Trophoblast cell (in vitro differentiated cells and primary cell): ENCODE results near the gene ZFHX2.

ENCODE experiments used
- DNase-seq, 2 donors: peaks; one replicate each; pipeline ENCODE4 v3.0.0-alpha.2; 2016
- H2AFZ ChIP-seq: 2 replicates; pipeline ENCODE4 v1.6.1; 2013; ENCODE audit warnings: low read length, moderate library complexity, mild to moderate bottlenecking; ENCODE audit not compliant: insufficient read depth, poor library complexity
- H2AK5ac ChIP-seq: 2 replicates; pipeline ENCODE4 v1.6.1; 2013; ENCODE audit warnings: mild to moderate bottlenecking, low read length
- H2BK120ac ChIP-seq: 2 replicates; pipeline ENCODE4 v1.6.1; 2013; ENCODE audit warnings: low read length, mild to moderate bottlenecking, moderate library complexity; ENCODE audit not compliant: insufficient read depth, poor library complexity
- H2BK12ac ChIP-seq: 2 replicates; pipeline ENCODE4 v1.6.1; 2013; ENCODE audit warnings: mild to moderate bottlenecking, low read length, moderate library complexity
- H2BK5ac ChIP-seq: 2 replicates; pipeline ENCODE4 v1.6.1; 2013; ENCODE audit warnings: low read length, low read depth, moderate library complexity, mild to moderate bottlenecking; ENCODE audit not compliant: poor library complexity
- H3K14ac ChIP-seq: 2 replicates; pipeline ENCODE4 v1.6.1; 2013; ENCODE audit warnings: mild to moderate bottlenecking, low read length
- H3K18ac ChIP-seq: 2 replicates; pipeline ENCODE4 v1.6.1; 2013; ENCODE audit warnings: mild to moderate bottlenecking, low read length
- H3K23ac ChIP-seq: 2 replicates; pipeline ENCODE4 v1.6.1; 2013; ENCODE audit warnings: low read length
- H3K27ac ChIP-seq: 2 replicates; pipeline ENCODE4 v1.5.1; 2013; ENCODE audit warnings: low read depth, mild to moderate bottlenecking, inconsistent platforms, low read length, moderate library complexity
- H3K27me3 ChIP-seq: 2 replicates; pipeline ENCODE4 v1.6.1; 2013; ENCODE audit warnings: inconsistent platforms, mild to moderate bottlenecking, low read length, moderate library complexity; ENCODE audit not compliant: insufficient read depth
- H3K36me3 ChIP-seq, 2 experiments: 1 replicate in 1 of 2; 2 replicates in 1 of 2; pipeline ENCODE4 v1.6.1; 2013; ENCODE audit warnings: low read length in 2 of 2, mild to moderate bottlenecking in 2 of 2, moderate library complexity in 1 of 2; ENCODE audit not compliant: insufficient read depth in 2 of 2, control insufficient read depth in 1 of 2
- H3K4ac ChIP-seq: 2 replicates; pipeline ENCODE4 v1.6.1; 2013; ENCODE audit warnings: low read depth, mild to moderate bottlenecking, low read length, moderate library complexity
- H3K4me1 ChIP-seq, 2 experiments: 1 replicate in 1 of 2; 2 replicates in 1 of 2; pipeline ENCODE4 v1.6.1; 2013; ENCODE audit warnings: low read length in 2 of 2, mild to moderate bottlenecking in 2 of 2, moderate library complexity in 1 of 2; ENCODE audit not compliant: insufficient read depth in 2 of 2, control insufficient read depth in 1 of 2
- H3K4me2 ChIP-seq: 2 replicates; pipeline ENCODE4 v1.6.1; 2013; ENCODE audit warnings: inconsistent platforms, mild to moderate bottlenecking, low read length, moderate library complexity
- H3K4me3 ChIP-seq: 2 replicates; pipeline ENCODE4 v1.5.1; 2013; ENCODE audit warnings: mild to moderate bottlenecking, low read depth, low read length, inconsistent platforms
- H3K79me1 ChIP-seq: one replicate; pipeline ENCODE4 v1.6.1; 2013; ENCODE audit warnings: low read length
- H3K79me2 ChIP-seq: 2 replicates; pipeline ENCODE4 v1.6.1; 2013; ENCODE audit warnings: low read length, mild to moderate bottlenecking; ENCODE audit not compliant: control insufficient read depth, insufficient read depth, poor library complexity
- H3K9ac ChIP-seq: 2 replicates; pipeline ENCODE4 v1.6.1; 2013; ENCODE audit warnings: mild to moderate bottlenecking, low read length
- H3K9me3 ChIP-seq: 2 replicates; pipeline ENCODE4 v1.6.1; 2013; ENCODE audit warnings: low read depth, mild to moderate bottlenecking, control low read depth, inconsistent platforms, low read length; ENCODE audit not compliant: insufficient read depth
- H4K12ac ChIP-seq: 2 replicates; pipeline ENCODE4 v1.6.1; 2013; ENCODE audit warnings: low read depth, mild to moderate bottlenecking, low read length, moderate library complexity
- H4K8ac ChIP-seq: 2 replicates; pipeline ENCODE4 v1.6.1; 2013; ENCODE audit warnings: low read depth, mild to moderate bottlenecking, low read length, moderate library complexity
- H4K91ac ChIP-seq: one replicate; pipeline ENCODE4 v1.6.1; 2013; ENCODE audit warnings: low read depth, mild to moderate bottlenecking, low read length, moderate library complexity
- WGBS: extraction: QIAGEN DNeasy Blood & Tissue Kit; methylation state at CpG from one replicate; pipeline ENCODE4 v1.1.7; 2013; ENCODE audit warnings: missing lambda C conversion rate; ENCODE audit not compliant: insufficient read length, insufficient coverage; ENCODE audit errors: extremely low coverage; 5-methylcytosine and 5-hydroxymethylcytosine counted together

ZFHX2 gene

GRCh38 chr14:23540141-23540469 is 11.5 kb downstream of the ZFHX2 start:
- H3K9me3 ChIP-seq = no peaks in the 10 kb centered on the region
- no peak overlapping the region for H2BK12ac ChIP-seq
- no peak overlapping the region for H3K9ac ChIP-seq
- no peaks in the 10 kb centered on the region for H3K36me3 ChIP-seq
- H3K4me1 ChIP-seq = no peaks in the 10 kb centered on the region
- no peak overlapping the region for H2BK5ac ChIP-seq
- no peak overlapping the region for H3K4me2 ChIP-seq
- no peak overlapping the region for H3K4me3 ChIP-seq
- no peak overlapping the region for H3K4ac ChIP-seq
- no peak overlapping the region for H4K12ac ChIP-seq
- no peak overlapping the region for H2AFZ ChIP-seq
- H4K91ac ChIP-seq = no peak overlapping the region
- no peaks in the 10 kb centered on the region for H3K79me2 ChIP-seq
- no peak for DNase-seq
- no peak overlapping the region for H3K27ac ChIP-seq
- H4K8ac ChIP-seq = no peak overlapping the region
- no peak overlapping the region for H3K18ac ChIP-seq
- H2AK5ac ChIP-seq = no peak overlapping the region
- no peak overlapping the region for H2BK120ac ChIP-seq
- H3K27me3 ChIP-seq = no peaks in the 10 kb centered on the region
- H3K79me1 ChIP-seq = no peaks in the 10 kb centered on the region
- no peak overlapping the region for H3K14ac ChIP-seq
- WGBS = no CpG with 5 or more reads among the region's 4 CpGs
- H3K23ac ChIP-seq = no peak overlapping the region

GRCh38 chr14:23539248-23540140 is 12.1 kb downstream of the ZFHX2 start:
- no CpG with 5 or more reads among the region's 10 CpGs for WGBS
- H4K91ac ChIP-seq = no peak overlapping the region
- no peak overlapping the region for H2AK5ac ChIP-seq
- H4K12ac ChIP-seq = no peak overlapping the region
- H3K18ac ChIP-seq = no peak overlapping the region
- no peak overlapping the region for H2BK120ac ChIP-seq
- no peaks in the 10 kb centered on the region for H3K79me2 ChIP-seq
- H4K8ac ChIP-seq = no peak overlapping the region
- no peaks in the 10 kb centered on the region for H3K36me3 ChIP-seq
- peak in 1 of 2 donors; percentile 53 for DNase-seq
- no peaks in the 10 kb centered on the region for H3K79me1 ChIP-seq
- no peaks in the 10 kb centered on the region for H3K9me3 ChIP-seq
- no peak overlapping the region for H3K14ac ChIP-seq
- no peak overlapping the region for H2BK12ac ChIP-seq
- H3K4me1 ChIP-seq = no peaks in the 10 kb centered on the region
- no peak overlapping the region for H2AFZ ChIP-seq
- H3K27ac ChIP-seq = no peak overlapping the region
- no peak overlapping the region for H3K23ac ChIP-seq
- no peak overlapping the region for H3K4me3 ChIP-seq
- no peak overlapping the region for H3K4ac ChIP-seq
- peak overlapping the region; percentile 8 for H3K4me2 ChIP-seq
- H3K9ac ChIP-seq = no peak overlapping the region
- H2BK5ac ChIP-seq = no peak overlapping the region
- no peaks in the 10 kb centered on the region for H3K27me3 ChIP-seq

GRCh38 chr14:23538785-23539184 is 12.8 kb downstream of the ZFHX2 start:
- H2AK5ac ChIP-seq = no peak overlapping the region
- H3K9ac ChIP-seq = no peak overlapping the region
- no peak overlapping the region for H3K4me3 ChIP-seq
- no peaks in the 10 kb centered on the region for H3K9me3 ChIP-seq
- H3K79me1 ChIP-seq = no peaks in the 10 kb centered on the region
- no peaks in the 10 kb centered on the region for H3K79me2 ChIP-seq
- no CpG with 5 or more reads among the region's 7 CpGs for WGBS
- no peak overlapping the region for H2BK12ac ChIP-seq
- H3K23ac ChIP-seq = no peak overlapping the region
- no peak overlapping the region for H3K27ac ChIP-seq
- no peak overlapping the region for H4K12ac ChIP-seq
- no peak overlapping the region for H4K8ac ChIP-seq
- DNase-seq = no peak
- H3K4me2 ChIP-seq = no peak overlapping the region
- no peaks in the 10 kb centered on the region for H3K36me3 ChIP-seq
- H3K18ac ChIP-seq = no peak overlapping the region
- H2BK5ac ChIP-seq = no peak overlapping the region
- H3K27me3 ChIP-seq = no peaks in the 10 kb centered on the region
- no peaks in the 10 kb centered on the region for H3K4me1 ChIP-seq
- no peak overlapping the region for H2BK120ac ChIP-seq
- H3K4ac ChIP-seq = no peak overlapping the region
- H4K91ac ChIP-seq = no peak overlapping the region
- no peak overlapping the region for H3K14ac ChIP-seq
- H2AFZ ChIP-seq = no peak overlapping the region

GRCh38 chr14:23538050-23538718 is 13.4 kb downstream of the ZFHX2 start:
- no peak overlapping the region for H3K23ac ChIP-seq
- DNase-seq = no peak
- H4K8ac ChIP-seq = no peak overlapping the region
- H3K14ac ChIP-seq = no peak overlapping the region
- no peak overlapping the region for H2BK12ac ChIP-seq
- H2AFZ ChIP-seq = no peak overlapping the region
- no peak overlapping the region for H3K4ac ChIP-seq
- H3K18ac ChIP-seq = no peak overlapping the region
- H4K91ac ChIP-seq = no peak overlapping the region
- H3K9me3 ChIP-seq = no peaks in the 10 kb centered on the region
- H3K9ac ChIP-seq = no peak overlapping the region
- no peak overlapping the region for H3K4me2 ChIP-seq
- no peaks in the 10 kb centered on the region for H3K27me3 ChIP-seq
- no peak overlapping the region for H4K12ac ChIP-seq
- no peak overlapping the region for H3K27ac ChIP-seq
- no peak overlapping the region for H2BK5ac ChIP-seq
- no peak overlapping the region for H3K4me3 ChIP-seq
- H3K36me3 ChIP-seq = no peaks in the 10 kb centered on the region
- H3K4me1 ChIP-seq = no peaks in the 10 kb centered on the region
- no peak overlapping the region for H2BK120ac ChIP-seq
- H3K79me1 ChIP-seq = no peaks in the 10 kb centered on the region
- H3K79me2 ChIP-seq = no peaks in the 10 kb centered on the region
- H2AK5ac ChIP-seq = no peak overlapping the region
- no CpG with 5 or more reads among the region's 10 CpGs for WGBS
